ENCODE data around the gene BLOC1S1. TPM values are rescaled to one million over a fixed set of nuclear protein-coding genes. Genes with fewer than 3 reads are reported as not detected.
A peak's percentile ranks its signal among the peaks of the same experiment; 100 is the strongest.

BLOC1S1 gene
- total RNA-seq, 1 donor from 2014 or later: 51.0 TPM

GRCh38 chr12:55733858-55734257 lies 18.0 kb downstream of the BLOC1S1 start:
- Histone ChIP-seq H2AFZ (ENCODE audit: low read depth, low read length) (no peak overlapping the region), H3K9me3 (ENCODE audit: insufficient read depth, low read depth, low read length) (no peaks in the 10 kb centered on the region), H3K9ac (ENCODE audit: low read length) (no peak overlapping the region), H3K36me3 (ENCODE audit: insufficient read depth, low read length) (no peaks in the 10 kb centered on the region), H3K4me1 (ENCODE audit: insufficient read depth, low read length) (peaks cover 22% of the 10 kb centered on the region), H3K27ac (ENCODE audit: low read depth, low read length) (no peak overlapping the region), H3K79me2 (ENCODE audit: insufficient read depth, low read length) (peaks cover 15% of the 10 kb centered on the region), H3K4me2 (ENCODE audit: low read length) (no peak overlapping the region), H3K4me3 (ENCODE audit: insufficient read depth, low read depth, low read length) (no peak overlapping the region), H4K20me1 (ENCODE audit: insufficient read depth, low read length) (peaks cover 6% of the 10 kb centered on the region), H3K27me3 (ENCODE audit: insufficient read depth, low read length) (no peaks in the 10 kb centered on the region)
- Mint-ChIP-seq H3K27ac (ENCODE audit: unreplicated experiment) (no peak overlapping the region), H3K9me3 (ENCODE audit: unreplicated experiment) (no peaks in the 10 kb centered on the region), H3K27me3 (ENCODE audit: low read depth, unreplicated experiment) (no peaks in the 10 kb centered on the region), H3K4me1 (ENCODE audit: low read depth, unreplicated experiment) (peaks cover 20% of the 10 kb centered on the region), H3K36me3 (ENCODE audit: low read depth, unreplicated experiment) (no peaks in the 10 kb centered on the region), H3K4me3 (ENCODE audit: unreplicated experiment) (no peak overlapping the region)
- FAIRE-seq: no peak
- TF ChIP-seq CTCF (IDR thresholded peaks at IDR 0.05; ENCODE audit: insufficient read depth, low read depth, low read length) (no peak), EZH2 (IDR thresholded peaks at IDR 0.05; ENCODE audit: insufficient read depth, low read length) (no peak)
- no peak for DNase-seq (ENCODE audit: low read depth)

GRCh38 chr12:55734595-55734994 lies 18.7 kb downstream of the BLOC1S1 start:
- Histone ChIP-seq H2AFZ (ENCODE audit: low read depth, low read length) (no peak overlapping the region), H3K9ac (ENCODE audit: low read length) (no peak overlapping the region), H3K4me2 (ENCODE audit: low read length) (no peak overlapping the region), H3K36me3 (ENCODE audit: insufficient read depth, low read length) (no peaks in the 10 kb centered on the region), H3K79me2 (ENCODE audit: insufficient read depth, low read length) (peaks cover 15% of the 10 kb centered on the region), H3K27me3 (ENCODE audit: insufficient read depth, low read length) (no peaks in the 10 kb centered on the region), H3K9me3 (ENCODE audit: insufficient read depth, low read depth, low read length) (no peaks in the 10 kb centered on the region), H3K4me1 (ENCODE audit: insufficient read depth, low read length) (peaks cover 22% of the 10 kb centered on the region), H3K4me3 (ENCODE audit: insufficient read depth, low read depth, low read length) (no peak overlapping the region), H4K20me1 (ENCODE audit: insufficient read depth, low read length) (peaks cover 6% of the 10 kb centered on the region), H3K27ac (ENCODE audit: low read depth, low read length) (no peak overlapping the region)
- Mint-ChIP-seq H3K36me3 (ENCODE audit: low read depth, unreplicated experiment) (no peaks in the 10 kb centered on the region), H3K27ac (ENCODE audit: unreplicated experiment) (peak overlapping the region; percentile 18), H3K9me3 (ENCODE audit: unreplicated experiment) (no peaks in the 10 kb centered on the region), H3K4me3 (ENCODE audit: unreplicated experiment) (no peak overlapping the region), H3K27me3 (ENCODE audit: low read depth, unreplicated experiment) (no peaks in the 10 kb centered on the region), H3K4me1 (ENCODE audit: low read depth, unreplicated experiment) (peaks cover 20% of the 10 kb centered on the region)
- DNase-seq (ENCODE audit: low read depth) (no peak), FAIRE-seq (no peak)
- no peak for TF ChIP-seq CTCF (IDR thresholded peaks at IDR 0.05; ENCODE audit: insufficient read depth, low read depth, low read length)
- no peak for TF ChIP-seq EZH2 (IDR thresholded peaks at IDR 0.05; ENCODE audit: insufficient read depth, low read length)

- Histone ChIP-seq H3K9me3 (ENCODE audit: insufficient read depth, low read depth, low read length) (no peaks in the 10 kb centered on the region), H3K79me2 (ENCODE audit: insufficient read depth, low read length) (peaks cover 6% of the 10 kb centered on the region), H3K4me3 (ENCODE audit: insufficient read depth, low read depth, low read length) (no peak overlapping the region), H3K27ac (ENCODE audit: low read depth, low read length) (no peak overlapping the region), H3K9ac (ENCODE audit: low read length) (no peak overlapping the region), H3K4me2 (ENCODE audit: low read length) (no peak overlapping the region), H2AFZ (ENCODE audit: low read depth, low read length) (no peak overlapping the region), H4K20me1 (ENCODE audit: insufficient read depth, low read length) (peaks cover 6% of the 10 kb centered on the region), H3K27me3 (ENCODE audit: insufficient read depth, low read length) (no peaks in the 10 kb centered on the region), H3K36me3 (ENCODE audit: insufficient read depth, low read length) (no peaks in the 10 kb centered on the region), H3K4me1 (ENCODE audit: insufficient read depth, low read length) (peaks cover 12% of the 10 kb centered on the region)
- Mint-ChIP-seq H3K4me3 (ENCODE audit: unreplicated experiment) (peak overlapping the region; percentile 45), H3K27ac (ENCODE audit: unreplicated experiment) (no peak overlapping the region), H3K36me3 (ENCODE audit: low read depth, unreplicated experiment) (no peaks in the 10 kb centered on the region), H3K9me3 (ENCODE audit: unreplicated experiment) (no peaks in the 10 kb centered on the region), H3K27me3 (ENCODE audit: low read depth, unreplicated experiment) (no peaks in the 10 kb centered on the region), H3K4me1 (ENCODE audit: low read depth, unreplicated experiment) (peaks cover 12% of the 10 kb centered on the region)
- DNase-seq (ENCODE audit: low read depth) (no peak), FAIRE-seq (no peak)
- TF ChIP-seq CTCF (IDR thresholded peaks at IDR 0.05; ENCODE audit: insufficient read depth, low read depth, low read length) (no peak), EZH2 (IDR thresholded peaks at IDR 0.05; ENCODE audit: insufficient read depth, low read length) (no peak)
Measured at GRCh38 chr12:55736076-55736475, 20.2 kb downstream of the BLOC1S1 start.
